GM20431 (cell line): Measurements from ENCODE around the gene UNC5B.

Source experiments
- in situ Hi-C: fragments of 300-500 bp; cut with MseI, MboI; formaldehyde crosslinking; loops from one replicate; pipeline ENCODE4 v1.15.0; 2020; ENCODE audit warnings: low sequenced_read_pairs; ENCODE audit not compliant: unreplicated experiment

UNC5B gene

GRCh38 chr10:71249996-71250395 is 37.6 kb downstream of the UNC5B start:
- in situ Hi-C loops = no loop called here

- in situ Hi-C loops = no loop called here
Measured at GRCh38 chr10:71250405-71250804, 38.0 kb downstream of the UNC5B start.

DNA sequence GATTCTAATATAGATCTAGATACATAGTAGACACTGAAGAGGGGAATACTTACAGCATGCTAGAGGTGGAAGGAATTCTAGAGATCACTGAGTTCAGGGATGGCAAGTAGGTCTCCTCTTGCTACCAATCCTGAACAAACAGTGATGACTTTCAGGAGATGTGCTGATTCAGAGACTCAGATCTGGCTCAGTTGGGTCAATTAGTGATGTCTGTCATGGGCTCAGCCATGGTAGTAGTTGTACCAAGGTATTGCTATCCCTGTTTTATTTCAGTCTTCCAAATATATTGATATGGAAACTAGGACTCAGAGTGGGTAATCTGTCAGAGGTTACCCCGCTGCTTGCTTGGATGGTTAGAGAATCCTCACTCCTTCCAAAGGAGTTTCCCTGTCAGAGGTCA is 38.5 kb downstream of the UNC5B start:
- in situ Hi-C loops = no loop called here

DNA sequence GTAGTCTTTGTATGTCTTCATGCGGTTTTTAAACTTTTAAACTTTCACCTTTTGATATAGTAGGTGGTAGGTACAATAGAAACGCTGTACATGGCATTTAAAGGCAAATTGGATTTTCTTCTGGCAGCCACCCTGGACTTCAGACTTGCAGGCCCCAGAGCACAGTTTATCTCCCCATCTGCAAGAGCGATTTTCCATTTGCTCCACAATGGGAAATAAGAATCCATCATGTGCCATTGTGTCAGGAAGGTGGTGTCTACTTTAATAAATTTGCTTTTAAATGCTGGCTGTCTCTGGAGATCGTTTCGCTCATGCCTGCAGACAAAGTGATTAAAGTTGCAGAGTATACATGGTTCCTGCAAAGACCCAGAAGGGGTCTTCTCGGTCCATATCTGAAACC is 38.9 kb downstream of the UNC5B start:
- in situ Hi-C loops = no loop called here

GRCh38 chr10:71252220-71252619 is 39.9 kb downstream of the UNC5B start:
- in situ Hi-C loops = no loop called here

- in situ Hi-C loops = no loop called here
Measured at GRCh38 chr10:71253981-71254818, 41.8 kb downstream of the UNC5B start.

DNA sequence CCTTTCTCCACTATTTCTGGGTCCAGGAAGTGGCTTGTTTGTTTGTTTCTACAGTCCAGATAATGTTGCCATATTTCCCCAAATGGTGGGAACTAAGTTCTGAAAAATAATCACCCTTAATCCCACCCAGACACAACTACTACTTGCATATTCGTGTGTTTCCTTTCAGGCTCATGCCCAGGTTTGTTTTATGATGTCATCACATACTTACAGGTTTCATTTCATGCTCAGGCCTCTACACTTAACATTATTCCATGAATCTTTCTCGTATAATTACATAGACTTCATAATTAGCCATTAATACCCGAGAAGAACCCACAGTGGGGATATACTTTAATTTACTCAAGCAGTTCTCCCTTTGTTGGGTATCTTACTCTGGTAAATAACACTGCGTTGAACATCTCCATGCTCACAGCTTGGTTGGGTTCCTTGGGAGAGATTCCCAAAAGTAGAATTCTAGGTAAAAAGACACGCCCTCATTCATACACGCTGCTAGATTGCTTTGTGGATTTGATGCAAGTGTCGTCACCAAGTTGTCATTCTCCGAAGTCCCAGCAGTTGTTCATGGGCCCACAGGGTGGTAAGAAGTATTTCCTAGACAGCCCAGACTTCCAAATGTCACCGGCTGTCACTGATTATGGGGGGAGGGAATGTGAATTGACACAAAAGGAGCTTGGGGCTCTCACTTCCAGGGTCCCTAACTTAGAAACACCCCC is 42.6 kb downstream of the UNC5B start:
- in situ Hi-C loops = no loop called here

GRCh38 chr10:71255550-71255807 is 43.1 kb downstream of the UNC5B start:
- in situ Hi-C loops = no loop called here

DNA sequence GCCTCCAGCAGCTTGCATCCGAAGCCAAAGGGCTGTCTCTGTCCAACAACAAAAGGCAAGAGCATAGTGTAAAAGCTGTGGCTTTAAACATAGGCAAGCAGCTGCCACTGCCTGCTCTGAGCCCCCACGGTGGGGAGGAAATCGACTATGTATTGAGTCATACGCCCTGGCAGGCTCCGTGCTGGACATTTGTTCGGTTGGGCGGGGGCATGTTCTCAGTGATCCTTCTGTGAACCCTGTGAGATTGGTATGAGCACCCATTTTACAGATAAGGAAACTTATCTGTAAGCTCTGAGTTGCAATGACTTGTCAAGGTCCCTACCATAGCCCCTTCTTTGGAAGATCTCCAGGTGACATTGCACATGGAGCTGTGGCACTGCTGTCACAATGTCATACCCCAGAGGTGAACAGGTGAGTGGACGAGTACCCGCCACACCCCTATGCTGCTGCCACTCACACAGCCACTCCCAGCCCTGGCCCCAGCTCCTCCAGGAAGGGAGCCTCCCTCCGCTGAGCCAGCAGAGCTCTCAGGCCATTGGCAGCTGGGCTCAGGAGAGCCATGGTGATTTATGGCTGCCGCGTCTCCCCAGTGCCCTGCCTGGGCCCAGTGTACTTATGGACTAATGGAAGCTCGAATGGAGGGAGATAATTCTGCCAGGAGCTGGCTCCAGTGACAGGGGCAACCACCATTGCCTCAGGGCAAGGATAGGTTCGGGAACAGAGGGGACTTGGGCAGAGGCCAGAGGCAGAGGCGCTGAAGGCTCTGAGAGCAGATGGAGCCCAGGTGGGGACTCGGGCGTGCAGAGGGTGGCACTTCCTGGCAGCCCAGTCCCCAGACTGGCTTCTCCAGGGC is 43.7 kb downstream of the UNC5B start:
- in situ Hi-C loops = no loop called here

DNA sequence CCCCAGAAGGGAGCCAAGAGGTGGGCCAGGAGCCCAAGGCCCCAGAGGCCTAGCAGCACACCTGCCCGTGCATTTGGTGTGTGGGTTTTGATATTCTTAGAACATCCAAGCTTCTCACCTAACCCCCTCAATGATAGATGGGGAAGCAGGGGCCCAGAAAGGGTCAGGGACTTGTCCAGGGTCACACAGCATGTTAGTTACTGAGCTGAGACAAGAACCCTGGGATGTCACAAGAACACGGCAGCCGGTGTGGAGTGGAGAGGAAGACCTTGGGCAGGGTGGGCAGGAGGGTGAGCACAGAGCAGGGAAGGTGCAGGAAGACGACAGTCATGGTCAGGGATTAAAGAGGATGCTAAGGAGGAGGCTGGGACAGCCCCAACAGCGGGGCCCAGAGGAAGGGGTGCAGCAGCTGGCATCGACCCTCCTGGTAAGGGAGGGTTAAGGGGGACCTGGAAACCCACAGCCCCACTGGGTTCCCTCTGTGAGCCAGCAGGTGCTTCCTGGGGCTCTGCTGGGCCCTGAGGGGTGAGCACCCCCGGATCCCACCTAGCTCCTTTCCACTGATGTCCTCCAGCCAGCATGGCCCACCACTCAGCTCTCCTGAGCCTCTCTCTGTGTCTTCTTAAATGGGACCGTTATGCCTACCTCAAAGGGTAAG is 44.4 kb downstream of the UNC5B start:
- in situ Hi-C loops = no loop called here

- in situ Hi-C loops = no loop called here
Measured at GRCh38 chr10:71257319-71257997, 45.1 kb downstream of the UNC5B start.

- in situ Hi-C loops = no loop called here
Measured at GRCh38 chr10:71258046-71258445, 45.7 kb downstream of the UNC5B start.

- in situ Hi-C loops = no loop called here
Measured at GRCh38 chr10:71258446-71259145, 46.2 kb downstream of the UNC5B start.

GRCh38 chr10:71259282-71259681 is 46.9 kb downstream of the UNC5B start:
- in situ Hi-C loops = no loop called here

DNA sequence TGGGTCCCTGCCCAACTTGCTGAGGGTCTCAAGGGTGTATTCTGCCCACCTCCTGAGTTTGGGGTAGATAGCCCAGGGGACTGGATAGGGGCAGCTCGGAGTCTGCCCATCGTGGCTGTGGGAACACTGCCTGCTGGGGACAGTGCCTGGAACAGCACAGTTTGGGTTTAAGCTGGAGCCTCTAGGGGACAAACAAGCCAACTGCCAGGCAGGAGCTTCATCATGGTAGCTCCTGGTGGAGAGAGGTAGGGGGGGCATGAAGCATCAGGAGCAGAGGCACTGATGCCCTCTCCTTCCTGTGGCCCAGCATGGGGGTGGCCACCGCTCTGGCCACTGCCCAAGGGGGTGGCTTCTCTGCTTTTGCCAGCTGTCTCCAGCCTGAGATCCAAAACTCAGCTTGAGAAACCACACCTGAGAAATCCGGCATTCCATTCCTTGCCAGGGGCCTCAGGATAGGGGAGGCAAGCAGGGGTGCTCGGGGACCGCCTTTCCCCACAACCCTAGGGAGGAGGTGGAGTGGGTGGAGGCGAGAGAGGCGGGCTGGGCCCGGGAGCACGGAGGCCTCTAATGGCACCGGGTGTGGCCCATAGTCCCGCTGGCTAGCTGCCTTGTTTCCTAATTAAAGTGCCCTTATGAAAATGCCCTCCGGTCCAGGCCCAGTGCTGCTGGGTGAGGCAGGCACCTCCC is 47.6 kb downstream of the UNC5B start:
- in situ Hi-C loops = no loop called here

GRCh38 chr10:71260622-71261325 is 48.4 kb downstream of the UNC5B start:
- in situ Hi-C loops = no loop called here

DNA sequence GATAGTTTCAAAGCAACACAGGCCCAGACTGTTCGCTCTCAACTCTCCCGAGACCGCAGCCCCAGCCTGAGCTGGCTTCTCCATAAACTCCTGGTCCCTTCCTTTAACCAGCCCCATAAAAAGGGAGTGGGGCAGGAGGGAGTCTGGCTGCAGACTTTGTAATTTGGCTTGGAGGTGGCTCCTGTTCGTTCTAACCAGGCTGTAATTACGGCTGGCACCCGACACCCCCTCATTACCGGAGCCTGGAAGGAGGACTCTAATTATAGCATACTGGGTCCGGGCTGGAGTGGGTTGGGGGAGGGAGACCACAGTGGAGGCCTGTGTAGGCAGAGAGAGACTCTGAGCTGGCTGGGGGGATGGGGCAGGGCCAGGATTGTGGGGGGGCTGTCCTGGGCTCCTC is 49.7 kb downstream of the UNC5B start:
- in situ Hi-C loops = no loop called here

GRCh38 chr10:71262817-71263216 is 50.4 kb downstream of the UNC5B start:
- in situ Hi-C loops = no loop called here
